H1 (cell line): Measurements from ENCODE around the gene PPP2R3A. TPM values are rescaled to one million over a fixed set of nuclear protein-coding genes. Genes with fewer than 3 reads are reported as not detected.

Experiments
- CBX8 ChIP-seq: fragments of 300-800, 300-1000 bp; sonication (generic); IDR thresholded peaks from 2 replicates; pipeline ENCODE4 v1.7.1; 2016; ENCODE audit warnings: low read depth, low read length, borderline replicate concordance
- polyA plus RNA-seq, 7 experiments: library from polyadenylated mRNA; depleted of rRNA in 3 of 7; stranded (reverse) in 5 of 7; unstranded in 2 of 7; fragments of >200 nt in 5 of 7; fragments of 200-250 nt in 2 of 7; gene quantifications; 1 replicate in 5 of 7; 2 replicates in 1 of 7; 4 replicates in 1 of 7; pipeline versions ENCODE4 v1.2.1 to v1.2.3, GENCODE V29; 2011 to 2013; ENCODE audit warnings: missing spikeins in 2 of 7, mixed read lengths in 2 of 7
- total RNA-seq: library from RNA; stranded (reverse); fragmentation: NEBNext Ultra II Directional; extraction: Animal tissue kit (Norgen Biotek cat#: 25700); gene quantifications from 2 replicates; pipeline ENCODE4 v1.2.1, GENCODE V29; 2021
- TF ChIP-seq, protein P1 (sequence below), 3 experiments: IDR thresholded peaks; 1 replicate in 2 of 3; 2 replicates in 1 of 3; pipeline versions ENCODE4 v1.5.1 to v1.6.1; 2011; ENCODE audit warnings: low read length in 3 of 3, mild to moderate bottlenecking in 3 of 3, inconsistent platforms in 2 of 3, low read depth in 1 of 3, moderate library complexity in 1 of 3; ENCODE audit not compliant: insufficient read depth in 1 of 3; ENCODE audit errors: control extremely low read depth in 1 of 3

The PPP2R3A gene
- total and polyA plus RNA-seq, 2 of the 8 experiments (the other 6 are each of a cell fraction or from before 2014, with no cell fraction given) = 4.1 to 15.2 TPM

DNA sequence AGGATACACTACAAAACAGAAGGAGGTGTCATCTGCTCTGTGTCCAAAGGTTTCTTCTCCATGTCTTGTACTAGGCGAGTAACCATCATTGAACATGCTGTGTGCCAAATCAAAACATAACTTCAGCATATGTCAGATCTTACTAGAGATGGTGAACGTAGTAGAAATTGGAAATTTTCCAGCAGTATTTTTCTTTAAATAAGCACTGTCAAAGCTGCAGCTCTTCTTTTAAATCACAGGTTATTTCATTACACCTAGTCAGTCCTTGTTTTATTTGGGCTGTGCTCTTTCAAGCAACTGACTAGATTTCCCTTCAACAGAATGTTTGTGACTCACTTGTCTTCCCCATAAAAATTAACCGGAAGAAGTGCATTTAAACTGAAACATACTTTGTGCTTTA is 184.1 kb downstream of the PPP2R3A start (continued):
- TF ChIP-seq, protein P1, sequence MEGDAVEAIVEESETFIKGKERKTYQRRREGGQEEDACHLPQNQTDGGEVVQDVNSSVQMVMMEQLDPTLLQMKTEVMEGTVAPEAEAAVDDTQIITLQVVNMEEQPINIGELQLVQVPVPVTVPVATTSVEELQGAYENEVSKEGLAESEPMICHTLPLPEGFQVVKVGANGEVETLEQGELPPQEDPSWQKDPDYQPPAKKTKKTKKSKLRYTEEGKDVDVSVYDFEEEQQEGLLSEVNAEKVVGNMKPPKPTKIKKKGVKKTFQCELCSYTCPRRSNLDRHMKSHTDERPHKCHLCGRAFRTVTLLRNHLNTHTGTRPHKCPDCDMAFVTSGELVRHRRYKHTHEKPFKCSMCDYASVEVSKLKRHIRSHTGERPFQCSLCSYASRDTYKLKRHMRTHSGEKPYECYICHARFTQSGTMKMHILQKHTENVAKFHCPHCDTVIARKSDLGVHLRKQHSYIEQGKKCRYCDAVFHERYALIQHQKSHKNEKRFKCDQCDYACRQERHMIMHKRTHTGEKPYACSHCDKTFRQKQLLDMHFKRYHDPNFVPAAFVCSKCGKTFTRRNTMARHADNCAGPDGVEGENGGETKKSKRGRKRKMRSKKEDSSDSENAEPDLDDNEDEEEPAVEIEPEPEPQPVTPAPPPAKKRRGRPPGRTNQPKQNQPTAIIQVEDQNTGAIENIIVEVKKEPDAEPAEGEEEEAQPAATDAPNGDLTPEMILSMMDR (IDR thresholded peaks at IDR 0.05; ENCODE audit: control extremely low read depth in 1 of 3, insufficient read depth in 1 of 3, low read depth in 1 of 3, low read length in 3 of 3) = no peak
- TF ChIP-seq CBX8 = no peak
